ENCODE measurements around the gene PCK1. TPM values are rescaled to one million over a fixed set of nuclear protein-coding genes. Genes with fewer than 3 reads are reported as not detected.

The PCK1 gene
- total RNA-seq, 2 donors from 2014 or later: 214 to 328 TPM

- DNase-seq (no peak), ATAC-seq (peak; percentile 18)
- intact Hi-C loops (cut with DNase I, micrococcal nuclease): no loop called here
These were observed 7.4 kb downstream of the PCK1 start for GRCh38 chr20:57568088-57568896.

DNA sequence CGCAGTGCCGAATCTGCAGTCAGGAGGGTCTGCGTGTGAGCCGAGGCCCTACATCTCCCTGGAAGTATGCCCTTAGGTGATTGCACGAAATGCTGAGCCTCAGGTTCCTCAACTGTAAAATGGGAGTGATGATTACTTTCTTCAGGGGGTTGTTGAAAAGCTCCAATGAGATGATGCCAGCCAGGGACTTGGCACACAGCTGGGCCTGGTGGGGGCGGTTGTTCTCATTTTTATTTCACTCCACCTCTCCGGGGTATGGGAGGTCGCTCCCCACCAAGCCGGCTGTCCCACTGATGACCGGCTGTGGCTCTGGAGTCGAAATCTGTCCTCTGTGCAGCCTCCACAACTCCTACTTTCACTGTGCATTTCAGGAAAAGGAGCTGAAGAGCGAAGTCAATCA is 8.1 kb downstream of the PCK1 start:
- intact Hi-C loops (cut with DNase I, micrococcal nuclease): no loop called here
- ATAC-seq (no peak), DNase-seq (no peak)

- ATAC-seq (peak; percentile 6), DNase-seq (no peak)
- intact Hi-C loops (cut with DNase I, micrococcal nuclease): no loop called here
These were observed 9.4 kb downstream of the PCK1 start for GRCh38 chr20:57570145-57570850.

GRCh38 chr20:57570920-57571319 is 10.0 kb downstream of the PCK1 start:
- DNase-seq (no peak), ATAC-seq (no peak)
- intact Hi-C loops (cut with DNase I, micrococcal nuclease): no loop called here

DNA sequence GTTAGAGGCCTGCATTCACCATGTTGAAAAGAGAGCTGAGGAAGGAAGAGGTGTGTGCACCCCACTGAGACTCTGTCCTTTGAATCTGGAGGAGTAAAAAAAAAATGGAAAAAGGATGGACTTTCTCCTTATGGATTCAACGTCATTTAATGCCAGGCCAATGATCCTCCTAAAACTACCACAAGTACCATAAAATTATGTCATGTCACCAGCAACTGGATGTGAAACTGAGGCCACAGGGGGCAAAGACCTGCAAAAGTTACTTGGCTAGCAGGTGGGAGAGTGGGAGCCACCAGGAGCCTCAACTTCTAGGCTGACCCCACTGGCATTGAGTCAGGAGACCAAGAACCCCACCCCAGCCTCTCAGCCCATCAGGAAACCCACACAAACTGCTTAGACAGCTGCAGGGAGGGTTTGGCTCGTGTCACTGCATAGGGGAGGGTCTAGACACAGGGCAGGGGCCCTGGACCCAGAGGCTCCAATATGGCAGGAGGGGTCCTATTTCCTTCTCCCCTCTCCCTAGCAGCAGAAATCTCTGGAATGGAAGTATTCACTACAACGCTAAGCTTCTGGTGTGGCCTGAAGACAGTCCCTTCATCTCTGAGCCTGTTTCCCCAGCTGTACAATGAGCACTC is 11.0 kb downstream of the PCK1 start:
- DNase-seq: no peak
- intact Hi-C loops (cut with DNase I, micrococcal nuclease): no loop called here
- ATAC-seq: peak; percentile 32

DNA sequence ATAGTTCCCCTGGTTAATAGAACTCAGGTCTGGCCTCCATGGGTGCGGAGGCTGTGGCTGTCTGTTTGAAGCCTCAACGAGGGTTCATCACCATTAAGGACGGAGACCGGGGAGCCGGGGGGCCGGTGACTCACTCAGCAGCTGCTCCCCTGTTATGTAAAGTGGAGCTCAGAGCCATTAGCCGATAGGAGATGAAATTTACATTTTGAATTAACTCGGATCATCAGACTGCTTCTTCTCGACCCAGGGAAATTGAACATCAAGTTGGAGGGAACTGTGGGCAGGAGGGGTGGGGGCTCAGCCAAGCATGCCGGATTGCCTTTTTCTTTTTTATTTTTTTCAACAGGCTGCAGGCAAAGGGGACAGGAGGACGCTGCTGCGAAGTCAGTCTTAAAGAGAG is 12.3 kb downstream of the PCK1 start:
- ATAC-seq: no peak
- DNase-seq: no peak
- intact Hi-C loops (cut with DNase I, micrococcal nuclease): no loop called here

GRCh38 chr20:57573894-57574293 is 13.0 kb downstream of the PCK1 start:
- DNase-seq (no peak), ATAC-seq (no peak)
- intact Hi-C loops (cut with DNase I, micrococcal nuclease): no loop called here

DNA sequence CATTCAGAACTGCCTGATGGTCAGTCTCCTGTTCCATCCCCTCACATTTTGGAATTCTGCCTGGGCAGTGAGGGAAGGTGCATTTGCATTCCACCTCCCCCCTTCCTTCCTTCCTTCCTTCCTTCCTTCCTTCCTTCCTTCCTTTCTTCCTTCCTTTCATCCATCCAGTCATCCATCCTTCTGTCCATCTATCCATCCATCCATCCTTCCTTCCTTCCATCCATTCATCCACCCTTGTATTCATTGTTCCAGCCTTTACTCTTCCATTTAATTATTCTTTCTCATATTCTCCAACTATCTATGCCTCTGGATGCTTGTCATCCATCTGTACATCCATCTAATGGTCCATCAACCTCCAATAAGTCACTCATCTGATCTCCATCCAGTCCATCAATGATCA is 14.0 kb downstream of the PCK1 start:
- intact Hi-C loops (cut with DNase I, micrococcal nuclease): no loop called here
- ATAC-seq (no peak), DNase-seq (no peak)

- no peak for ATAC-seq
- no peak for DNase-seq
- intact Hi-C loops (cut with DNase I, micrococcal nuclease): no loop called here
These were observed 15.1 kb downstream of the PCK1 start for GRCh38 chr20:57576002-57576401.

DNA sequence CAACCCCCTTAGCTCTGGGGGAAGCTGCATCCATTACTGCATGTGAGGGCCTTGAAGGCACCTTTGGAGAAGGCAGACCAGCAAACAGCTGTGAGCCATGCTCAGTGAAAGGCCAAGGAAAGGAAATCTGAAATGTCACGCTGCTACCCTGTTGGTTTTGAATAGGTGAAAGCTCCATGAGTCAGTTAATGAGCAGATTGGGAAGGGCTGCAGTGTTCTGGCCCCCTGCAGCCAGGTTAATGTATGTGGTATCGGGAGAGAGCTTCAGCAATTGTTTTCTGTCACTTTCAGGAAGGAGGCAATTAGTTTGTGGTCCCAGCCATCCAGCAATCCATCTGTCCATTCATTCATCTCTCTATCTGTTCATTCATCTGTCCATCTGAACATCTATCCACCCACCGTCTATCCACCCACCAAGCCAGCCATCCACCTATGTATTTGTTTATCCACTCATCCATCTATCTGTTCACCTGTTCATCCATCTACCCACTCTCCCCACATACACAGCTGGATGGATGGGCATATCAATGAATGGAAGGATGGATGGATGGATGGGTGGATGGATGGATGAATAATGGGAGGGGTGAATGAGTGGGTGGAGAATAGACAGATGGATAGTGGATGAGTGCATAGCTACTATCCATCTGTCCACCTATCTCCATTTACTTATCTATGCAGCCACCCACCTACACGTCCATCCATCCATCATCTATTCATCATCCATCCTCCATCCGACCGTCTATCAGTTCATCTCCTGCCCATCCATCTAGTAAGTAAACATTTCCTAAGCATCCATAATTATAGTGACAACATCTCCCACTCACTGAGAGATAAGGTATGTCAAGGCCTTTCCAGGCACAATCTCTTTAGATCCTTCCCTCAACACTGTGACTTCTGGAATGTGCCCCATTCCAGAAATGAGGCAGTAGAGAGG is 16.0 kb downstream of the PCK1 start:
- intact Hi-C loops (cut with DNase I, micrococcal nuclease): no loop called here
- ATAC-seq (no peak), DNase-seq (no peak)

GRCh38 chr20:57577679-57578475 is 17.0 kb downstream of the PCK1 start:
- ATAC-seq (peak; percentile 28), DNase-seq (no peak)
- intact Hi-C loops (cut with DNase I, micrococcal nuclease): no loop called here

GRCh38 chr20:57578476-57579165 is 17.7 kb downstream of the PCK1 start:
- ATAC-seq (no peak), DNase-seq (no peak)
- intact Hi-C loops (cut with DNase I, micrococcal nuclease): no loop called here

GRCh38 chr20:57579331-57579897 is 18.5 kb downstream of the PCK1 start:
- DNase-seq (no peak), ATAC-seq (no peak)
- intact Hi-C loops (cut with DNase I, micrococcal nuclease): no loop called here

DNA sequence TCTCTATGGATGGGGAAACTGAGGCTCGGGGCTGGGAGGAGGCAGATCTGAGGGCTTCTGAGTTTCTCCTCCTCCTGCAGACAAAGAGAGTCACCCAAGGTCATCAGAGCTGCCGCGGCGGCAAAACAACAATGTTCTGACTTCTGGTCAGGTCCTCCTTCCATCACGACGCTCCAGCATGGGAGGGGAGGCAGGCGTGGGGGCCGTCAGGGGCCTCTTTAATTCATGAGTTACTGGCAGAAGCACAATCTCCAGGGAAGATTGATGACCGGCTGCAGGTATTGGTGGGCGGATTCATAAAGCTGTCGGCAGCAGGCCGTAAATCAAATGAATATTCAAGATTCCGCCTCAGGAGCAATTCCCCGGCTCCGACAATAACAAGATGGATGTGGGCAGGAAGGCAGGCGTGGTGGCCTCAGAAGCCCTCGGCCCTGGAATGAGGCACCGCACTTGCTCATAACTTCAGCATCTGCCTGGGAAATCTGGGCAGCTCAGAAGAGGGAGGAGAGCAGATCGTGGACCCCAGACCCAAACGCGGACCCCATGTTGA is 19.1 kb downstream of the PCK1 start:
- intact Hi-C loops (cut with DNase I, micrococcal nuclease): no loop called here
- peak in 1 of 2 donors; percentile 38 for DNase-seq

GRCh38 chr20:57580478-57581201 is 19.7 kb downstream of the PCK1 start:
- intact Hi-C loops (cut with DNase I, micrococcal nuclease): no loop called here
- ATAC-seq (peak; percentile 44), DNase-seq (peak in 1 of 2 donors; percentile 17)

More for the DNA sequence above, 19.1 kb downstream of the PCK1 start:
- peak; percentile 55 for ATAC-seq

Data from left colon (tissue), 2 donors.